ENCODE data around the gene CLPTM1L. TPM values are rescaled to one million over a fixed set of nuclear protein-coding genes. Genes with fewer than 3 reads are reported as not detected.

The CLPTM1L gene
- total RNA-seq, 4 donors from 2014 or later, result 78.0 to 143 (median 104) TPM

- 69 to 100% methylated on average over 2 to 9 of the region's 11 CpGs for WGBS, 2 donors (ENCODE audit: low coverage in 1 of 2)
- peaks cover 47% of the 10 kb centered on the region for H3K27me3 ChIP-seq
- TF ChIP-seq POLR2AphosphoS5 (IDR thresholded peaks at IDR 0.05), result no peak
- TF ChIP-seq, protein P1, sequence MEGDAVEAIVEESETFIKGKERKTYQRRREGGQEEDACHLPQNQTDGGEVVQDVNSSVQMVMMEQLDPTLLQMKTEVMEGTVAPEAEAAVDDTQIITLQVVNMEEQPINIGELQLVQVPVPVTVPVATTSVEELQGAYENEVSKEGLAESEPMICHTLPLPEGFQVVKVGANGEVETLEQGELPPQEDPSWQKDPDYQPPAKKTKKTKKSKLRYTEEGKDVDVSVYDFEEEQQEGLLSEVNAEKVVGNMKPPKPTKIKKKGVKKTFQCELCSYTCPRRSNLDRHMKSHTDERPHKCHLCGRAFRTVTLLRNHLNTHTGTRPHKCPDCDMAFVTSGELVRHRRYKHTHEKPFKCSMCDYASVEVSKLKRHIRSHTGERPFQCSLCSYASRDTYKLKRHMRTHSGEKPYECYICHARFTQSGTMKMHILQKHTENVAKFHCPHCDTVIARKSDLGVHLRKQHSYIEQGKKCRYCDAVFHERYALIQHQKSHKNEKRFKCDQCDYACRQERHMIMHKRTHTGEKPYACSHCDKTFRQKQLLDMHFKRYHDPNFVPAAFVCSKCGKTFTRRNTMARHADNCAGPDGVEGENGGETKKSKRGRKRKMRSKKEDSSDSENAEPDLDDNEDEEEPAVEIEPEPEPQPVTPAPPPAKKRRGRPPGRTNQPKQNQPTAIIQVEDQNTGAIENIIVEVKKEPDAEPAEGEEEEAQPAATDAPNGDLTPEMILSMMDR (IDR thresholded peaks at IDR 0.05), result no peak
- TF ChIP-seq EP300 (IDR thresholded peaks at IDR 0.05; ENCODE audit: low read depth), result no peak
- no peak for TF ChIP-seq POLR2A (IDR thresholded peaks at IDR 0.05)
- no peak for DNase-seq
- intact Hi-C loops (cut with DNase I; ENCODE audit: low total_unique reads) (no loop called here), in situ Hi-C loops (cut with MboI; ENCODE audit: low pct_ligation_motif_present in 1 of 4, low pct_unique_long_range_greater_than_20kb in 1 of 4, low sequenced_read_pairs in 3 of 4) (loop anchor here in 1 of 4 donors (25.0 kb wide), 1 partner anchor 245 kb away; no protein-coding TSS in a partner anchor)
- no peaks in the 10 kb centered on the region for H3K4me1 ChIP-seq
- H3K4me3 ChIP-seq, result no peak overlapping the region
- no peaks in the 10 kb centered on the region for H3K9me3 ChIP-seq
- no peaks in the 10 kb centered on the region for H3K36me3 ChIP-seq
- H3K27ac ChIP-seq, result no peak overlapping the region
Observed at GRCh38 chr5:1392261-1392660, 47.4 kb upstream of the CLPTM1L start.

- no peaks in the 10 kb centered on the region for H3K36me3 ChIP-seq
- 53% methylated on average over 3 of the region's 11 CpGs; no CpG with 5 or more reads in 1 of the 2 donors for WGBS, 2 donors (ENCODE audit: low coverage in 1 of 2)
- H3K27ac ChIP-seq, result no peak overlapping the region
- intact Hi-C loops (cut with DNase I; ENCODE audit: low total_unique reads) (no loop called here), in situ Hi-C loops (cut with MboI; ENCODE audit: low pct_ligation_motif_present in 1 of 4, low pct_unique_long_range_greater_than_20kb in 1 of 4, low sequenced_read_pairs in 3 of 4) (loop anchor here in 1 of 4 donors (25.0 kb wide), 1 partner anchor 246 kb away; no protein-coding TSS in a partner anchor)
- H3K9me3 ChIP-seq, result no peaks in the 10 kb centered on the region
- no peak for DNase-seq
- H3K27me3 ChIP-seq, result peaks cover 46% of the 10 kb centered on the region
- TF ChIP-seq POLR2AphosphoS5 (IDR thresholded peaks at IDR 0.05) (no peak), POLR2A (IDR thresholded peaks at IDR 0.05) (no peak), EP300 (IDR thresholded peaks at IDR 0.05; ENCODE audit: low read depth) (no peak)
- TF ChIP-seq, protein P1 (IDR thresholded peaks at IDR 0.05), result no peak
- H3K4me3 ChIP-seq, result no peak overlapping the region
- peaks cover 0 to 4% (median under 1%) of the 10 kb centered on the region in 4 donors for H3K4me1 ChIP-seq
Observed at GRCh38 chr5:1391691-1392090, 46.8 kb upstream of the CLPTM1L start.

GRCh38 chr5:1390861-1391600, 46.1 kb upstream of the CLPTM1L start:
- H3K27ac ChIP-seq, result no peak overlapping the region
- no peaks in the 10 kb centered on the region for H3K36me3 ChIP-seq
- in situ Hi-C loops (cut with MboI; ENCODE audit: low pct_ligation_motif_present in 1 of 4, low pct_unique_long_range_greater_than_20kb in 1 of 4, low sequenced_read_pairs in 3 of 4) (loop anchor here in 1 of 4 donors (25.0 kb wide), 1 partner anchor 246 kb away; no protein-coding TSS in a partner anchor), intact Hi-C loops (cut with DNase I; ENCODE audit: low total_unique reads) (no loop called here)
- WGBS, 2 donors (ENCODE audit: low coverage in 1 of 2), result 82% methylated on average over 18 of the region's 21 CpGs; no CpG with 5 or more reads in 1 of the 2 donors
- no peaks in the 10 kb centered on the region for H3K9me3 ChIP-seq
- DNase-seq, result no peak
- peaks cover 40% of the 10 kb centered on the region for H3K27me3 ChIP-seq
- peaks cover 0 to 9% (median 7%) of the 10 kb centered on the region in 4 donors for H3K4me1 ChIP-seq
- TF ChIP-seq POLR2A (IDR thresholded peaks at IDR 0.05) (no peak), EP300 (IDR thresholded peaks at IDR 0.05; ENCODE audit: low read depth) (no peak), POLR2AphosphoS5 (IDR thresholded peaks at IDR 0.05) (no peak)
- TF ChIP-seq, protein P1 (IDR thresholded peaks at IDR 0.05), result no peak
- no peak overlapping the region for H3K4me3 ChIP-seq

- peaks cover 0 to 16% (median 10%) of the 10 kb centered on the region in 4 donors for H3K4me1 ChIP-seq
- peaks cover 33% of the 10 kb centered on the region for H3K27me3 ChIP-seq
- no peaks in the 10 kb centered on the region for H3K9me3 ChIP-seq
- WGBS, 2 donors (ENCODE audit: low coverage in 1 of 2), result 80% methylated on average over 5 to 6 of the region's 7 CpGs
- no peak for DNase-seq
- intact Hi-C loops (cut with DNase I; ENCODE audit: low total_unique reads) (no loop called here), in situ Hi-C loops (cut with MboI; ENCODE audit: low pct_ligation_motif_present in 1 of 4, low pct_unique_long_range_greater_than_20kb in 1 of 4, low sequenced_read_pairs in 3 of 4) (loop anchor here in 1 of 4 donors (25.0 kb wide), 1 partner anchor 247 kb away; no protein-coding TSS in a partner anchor)
- TF ChIP-seq POLR2A (IDR thresholded peaks at IDR 0.05) (no peak), EP300 (IDR thresholded peaks at IDR 0.05; ENCODE audit: low read depth) (no peak), POLR2AphosphoS5 (IDR thresholded peaks at IDR 0.05) (no peak)
- TF ChIP-seq, protein P1 (IDR thresholded peaks at IDR 0.05), result no peak
- no peak overlapping the region for H3K4me3 ChIP-seq
- no peak overlapping the region for H3K27ac ChIP-seq
- H3K36me3 ChIP-seq, result no peaks in the 10 kb centered on the region
Observed at GRCh38 chr5:1390333-1390732, 45.4 kb upstream of the CLPTM1L start.

All from transverse colon (tissue), 4 donors.